Loucy (cell line): Measurements from ENCODE around the gene CTXND2.
"Not testable (repeated sequence)": the region's sequence is repeated elsewhere in the genome, so short reads cannot be mapped to it uniquely, and the experiment has no call there.

Source experiments
- EZH2phosphoT487 ChIP-seq: fragments of 200-600 bp; IDR thresholded peaks from 2 replicates; pipeline ENCODE4 v1.6.1; 2018; ENCODE audit warnings: antibody characterized with exemption, mild to moderate bottlenecking, moderate library complexity, borderline replicate concordance
- TF ChIP-seq, protein P1 (sequence below): fragments of 200-600 bp; sonication (generic); conservative IDR thresholded peaks from 2 replicates; pipeline ENCODE4 v1.5.1; 2014; ENCODE audit warnings: mild to moderate bottlenecking, antibody characterized with exemption, low read length

DNA sequence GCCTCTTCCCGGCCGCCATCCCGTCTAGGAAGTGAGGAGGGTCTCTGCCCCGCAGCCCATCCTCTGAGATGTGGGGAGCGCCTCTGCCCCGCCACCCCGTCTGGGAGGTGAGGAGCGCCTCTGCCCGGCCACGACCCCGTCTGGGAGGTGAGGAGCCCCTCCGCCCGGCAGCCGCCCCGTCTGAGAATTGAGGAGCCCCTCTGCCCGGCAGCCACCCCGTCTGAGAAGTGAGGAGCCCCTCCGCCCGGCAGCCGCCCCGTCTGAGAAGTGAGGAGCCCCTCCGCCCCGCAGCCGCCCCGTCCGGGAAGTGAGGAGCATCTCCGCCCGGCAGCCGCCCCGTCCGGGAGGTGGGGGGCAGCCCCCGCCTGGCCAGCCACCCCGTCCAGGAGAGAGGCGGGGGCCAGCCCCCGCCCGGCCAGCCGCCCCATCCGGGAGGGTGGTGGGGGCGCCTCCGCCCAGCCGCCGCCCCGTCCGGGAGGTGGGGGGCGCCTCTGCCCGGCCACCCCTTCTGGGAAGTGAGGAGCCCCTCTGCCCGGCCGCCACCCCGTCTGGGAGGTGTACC lies 36.1 kb upstream of the CTXND2 start:
- not testable (repeated sequence) for TF ChIP-seq EZH2phosphoT487
- TF ChIP-seq, protein P1, sequence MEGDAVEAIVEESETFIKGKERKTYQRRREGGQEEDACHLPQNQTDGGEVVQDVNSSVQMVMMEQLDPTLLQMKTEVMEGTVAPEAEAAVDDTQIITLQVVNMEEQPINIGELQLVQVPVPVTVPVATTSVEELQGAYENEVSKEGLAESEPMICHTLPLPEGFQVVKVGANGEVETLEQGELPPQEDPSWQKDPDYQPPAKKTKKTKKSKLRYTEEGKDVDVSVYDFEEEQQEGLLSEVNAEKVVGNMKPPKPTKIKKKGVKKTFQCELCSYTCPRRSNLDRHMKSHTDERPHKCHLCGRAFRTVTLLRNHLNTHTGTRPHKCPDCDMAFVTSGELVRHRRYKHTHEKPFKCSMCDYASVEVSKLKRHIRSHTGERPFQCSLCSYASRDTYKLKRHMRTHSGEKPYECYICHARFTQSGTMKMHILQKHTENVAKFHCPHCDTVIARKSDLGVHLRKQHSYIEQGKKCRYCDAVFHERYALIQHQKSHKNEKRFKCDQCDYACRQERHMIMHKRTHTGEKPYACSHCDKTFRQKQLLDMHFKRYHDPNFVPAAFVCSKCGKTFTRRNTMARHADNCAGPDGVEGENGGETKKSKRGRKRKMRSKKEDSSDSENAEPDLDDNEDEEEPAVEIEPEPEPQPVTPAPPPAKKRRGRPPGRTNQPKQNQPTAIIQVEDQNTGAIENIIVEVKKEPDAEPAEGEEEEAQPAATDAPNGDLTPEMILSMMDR: not testable (repeated sequence)
